Transverse colon (tissue), 4 donors: ENCODE measurements around the gene CPNE4.

ENCODE experiments used
- POLR2AphosphoS5 ChIP-seq, 3 donors: sonication (generic); formaldehyde crosslinking; IDR thresholded peaks; one replicate each; pipeline ENCODE4 v1.6.1; 2016; ENCODE audit warnings: antibody characterized with exemption in 3 of 3
- TF ChIP-seq, protein P1 (sequence below), 5 experiments: fragments of 200-600 bp in 3 of 5; fragments of 450-650 bp in 2 of 5; sonication (generic) in 3 of 5; IDR thresholded peaks; 1 replicate in 2 of 5; 2 replicates in 3 of 5; pipeline ENCODE4 v1.5.1; 2016 to 2017; ENCODE audit warnings: antibody characterized with exemption in 5 of 5, inconsistent platforms in 3 of 5, mild to moderate bottlenecking in 2 of 5, moderate library complexity in 1 of 5

DNA sequence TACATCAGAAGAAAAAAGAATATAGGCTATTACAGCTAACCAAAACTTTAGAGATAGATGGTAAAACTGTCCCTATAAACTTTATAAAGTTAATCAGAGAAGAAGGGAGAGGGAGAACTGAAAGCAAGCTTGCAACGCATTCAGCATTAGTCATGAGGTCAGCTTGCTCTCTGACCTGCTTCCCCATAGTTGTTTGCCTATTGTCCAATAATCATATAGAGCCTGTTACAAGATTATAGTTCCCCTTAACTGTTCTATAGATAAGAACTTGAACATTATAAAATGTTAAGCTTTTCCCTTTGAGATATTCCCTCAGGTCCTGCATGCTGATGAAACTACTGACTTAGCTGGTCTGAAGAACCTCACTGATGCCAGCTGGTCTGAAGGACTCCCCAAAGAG, 74.5 kb downstream of the CPNE4 start:
- TF ChIP-seq, protein P1, sequence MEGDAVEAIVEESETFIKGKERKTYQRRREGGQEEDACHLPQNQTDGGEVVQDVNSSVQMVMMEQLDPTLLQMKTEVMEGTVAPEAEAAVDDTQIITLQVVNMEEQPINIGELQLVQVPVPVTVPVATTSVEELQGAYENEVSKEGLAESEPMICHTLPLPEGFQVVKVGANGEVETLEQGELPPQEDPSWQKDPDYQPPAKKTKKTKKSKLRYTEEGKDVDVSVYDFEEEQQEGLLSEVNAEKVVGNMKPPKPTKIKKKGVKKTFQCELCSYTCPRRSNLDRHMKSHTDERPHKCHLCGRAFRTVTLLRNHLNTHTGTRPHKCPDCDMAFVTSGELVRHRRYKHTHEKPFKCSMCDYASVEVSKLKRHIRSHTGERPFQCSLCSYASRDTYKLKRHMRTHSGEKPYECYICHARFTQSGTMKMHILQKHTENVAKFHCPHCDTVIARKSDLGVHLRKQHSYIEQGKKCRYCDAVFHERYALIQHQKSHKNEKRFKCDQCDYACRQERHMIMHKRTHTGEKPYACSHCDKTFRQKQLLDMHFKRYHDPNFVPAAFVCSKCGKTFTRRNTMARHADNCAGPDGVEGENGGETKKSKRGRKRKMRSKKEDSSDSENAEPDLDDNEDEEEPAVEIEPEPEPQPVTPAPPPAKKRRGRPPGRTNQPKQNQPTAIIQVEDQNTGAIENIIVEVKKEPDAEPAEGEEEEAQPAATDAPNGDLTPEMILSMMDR (IDR thresholded peaks at IDR 0.05): no peak
- no peak for TF ChIP-seq POLR2AphosphoS5 (IDR thresholded peaks at IDR 0.05)
